Gastrocnemius medialis (tissue), 4 donors: ENCODE measurements around the gene AARSD1.

ENCODE experiments used
- CTCF ChIP-seq, 5 experiments: fragments of 450-650 bp in 3 of 5; fragments of 200-600 bp in 2 of 5; sonication (generic) in 2 of 5; IDR thresholded peaks in 4 of 5; conservative IDR thresholded peaks in 1 of 5; 1 replicate in 4 of 5; 2 replicates in 1 of 5; pipeline ENCODE4 v1.5.1; 2016 to 2019; ENCODE audit warnings: antibody characterized with exemption in 5 of 5, mild to moderate bottlenecking in 3 of 5, moderate library complexity in 3 of 5
- POLR2A ChIP-seq, 2 donors: fragments of 450-650 bp; IDR thresholded peaks; one replicate each; pipeline ENCODE4 v1.6.1; 2017; ENCODE audit warnings: antibody characterized with exemption in 2 of 2, mild to moderate bottlenecking in 2 of 2, moderate library complexity in 2 of 2

GRCh38 chr17:42985225-42985624 lies 21.0 kb upstream of the AARSD1 start:
- TF ChIP-seq CTCF (IDR thresholded peaks at IDR 0.05 in 4 of 5, conservative IDR thresholded peaks at IDR 0.05 in 1 of 5): no peak
- TF ChIP-seq POLR2A (IDR thresholded peaks at IDR 0.05): no peak
